ENCODE measurements around the gene CDYL2. TPM values are rescaled to one million over a fixed set of nuclear protein-coding genes. Genes with fewer than 3 reads are reported as not detected.

CDYL2 gene
- total RNA-seq, 1 experiment from 2014 or later: 8.2 TPM

- Mint-ChIP-seq H3K27me3 (ENCODE audit: low read depth) (no peaks in the 10 kb centered on the region; the same call in 1 of the 2 replicates), H3K9me3 (peaks cover 12% of the 10 kb centered on the region), H3K27ac (no peak overlapping the region), H3K36me3 (no peaks in the 10 kb centered on the region), H3K4me3 (no peak overlapping the region), H3K4me1 (no peaks in the 10 kb centered on the region)
- ChIA-PET CTCF (no interaction called here), POLR2A (interaction anchor here (0.7 kb wide), 1 partner anchor 1168 kb away, joined by 3 read pairs; no protein-coding TSS in a partner anchor)
- ATAC-seq (no peak), DNase-seq (ENCODE audit: low spot score) (no peak)
- TF ChIP-seq USF1 (CRISPR knock-in tag; IDR thresholded peaks at IDR 0.05) (no peak), NFE2L1 (CRISPR knock-in tag; IDR thresholded peaks at IDR 0.05) (no peak), SMAD4 (CRISPR knock-in tag; IDR thresholded peaks at IDR 0.05) (no peak), ZSCAN18 (CRISPR knock-in tag; IDR thresholded peaks at IDR 0.05) (no peak), TEAD4 (CRISPR knock-in tag; IDR thresholded peaks at IDR 0.05) (no peak), AR (CRISPR knock-in tag; IDR thresholded peaks at IDR 0.05) (no peak)
Measured at GRCh38 chr16:80766798-80767197, 37.6 kb downstream of the CDYL2 start.

GRCh38 chr16:80759419-80760162 is 44.8 kb downstream of the CDYL2 start:
- Mint-ChIP-seq H3K4me1 (no peaks in the 10 kb centered on the region), H3K9me3 (no peaks in the 10 kb centered on the region), H3K27ac (no peak overlapping the region), H3K27me3 (ENCODE audit: low read depth) (no peaks in the 10 kb centered on the region), H3K4me3 (no peak overlapping the region), H3K36me3 (no peaks in the 10 kb centered on the region)
- POLR2A ChIA-PET: no interaction called here
- no peak for DNase-seq (ENCODE audit: low spot score)
- TF ChIP-seq TEAD4 (CRISPR knock-in tag; IDR thresholded peaks at IDR 0.05) (no peak), SMAD4 (CRISPR knock-in tag; IDR thresholded peaks at IDR 0.05) (no peak)
- ATAC-seq: no peak
- CTCF ChIA-PET: no interaction called here

GRCh38 chr16:80754476-80754875 is 49.9 kb downstream of the CDYL2 start:
- H3K27ac Mint-ChIP-seq: no peak overlapping the region
- POLR2A ChIA-PET: no interaction called here
- CTCF ChIA-PET: no interaction called here

More at GRCh38 chr16:80754476-80754875, 49.9 kb downstream of the CDYL2 start:
- Mint-ChIP-seq H3K27me3 (ENCODE audit: low read depth) (no peaks in the 10 kb centered on the region), H3K9me3 (no peaks in the 10 kb centered on the region), H3K36me3 (no peaks in the 10 kb centered on the region), H3K4me3 (no peak overlapping the region), H3K4me1 (peaks cover 6% of the 10 kb centered on the region)
- DNase-seq (ENCODE audit: low spot score) (no peak), ATAC-seq (no peak)
- TF ChIP-seq STAT6 (CRISPR knock-in tag; conservative IDR thresholded peaks at IDR 0.05; ENCODE audit: low read depth): no peak
